Omental fat pad (tissue), 4 donors: ENCODE data around the gene CCDC34. TPM values are rescaled to one million over a fixed set of nuclear protein-coding genes. Genes with fewer than 3 reads are reported as not detected.

Experiments used
- ATAC-seq: fragments of 150-250 bp; one replicate; pipeline ENCODE4 v1.9.1; 2016; ENCODE audit warnings: mild to moderate bottlenecking, moderate library complexity; ENCODE audit not compliant: low FRiP score
- DNase-seq: peaks from one replicate; pipeline ENCODE4 v3.0.0-alpha.2; 2019; ENCODE audit warnings: low spot score
- total RNA-seq, 4 donors: library from RNA; depleted of rRNA; stranded (reverse); fragments of >200 nt; gene quantifications; one replicate each; pipeline ENCODE4 v1.1.0, GENCODE V29; 2016
- TF ChIP-seq, protein P1 (sequence below), 3 donors: fragments of 450-650 bp; IDR thresholded peaks; one replicate each; pipeline ENCODE4 v1.5.1; 2016 to 2017; ENCODE audit warnings: antibody characterized with exemption in 3 of 3, mild to moderate bottlenecking in 3 of 3, moderate library complexity in 2 of 3

The CCDC34 gene
- total RNA-seq, 4 donors from 2014 or later: 2.0 to 3.1 (median 2.4) TPM

DNA sequence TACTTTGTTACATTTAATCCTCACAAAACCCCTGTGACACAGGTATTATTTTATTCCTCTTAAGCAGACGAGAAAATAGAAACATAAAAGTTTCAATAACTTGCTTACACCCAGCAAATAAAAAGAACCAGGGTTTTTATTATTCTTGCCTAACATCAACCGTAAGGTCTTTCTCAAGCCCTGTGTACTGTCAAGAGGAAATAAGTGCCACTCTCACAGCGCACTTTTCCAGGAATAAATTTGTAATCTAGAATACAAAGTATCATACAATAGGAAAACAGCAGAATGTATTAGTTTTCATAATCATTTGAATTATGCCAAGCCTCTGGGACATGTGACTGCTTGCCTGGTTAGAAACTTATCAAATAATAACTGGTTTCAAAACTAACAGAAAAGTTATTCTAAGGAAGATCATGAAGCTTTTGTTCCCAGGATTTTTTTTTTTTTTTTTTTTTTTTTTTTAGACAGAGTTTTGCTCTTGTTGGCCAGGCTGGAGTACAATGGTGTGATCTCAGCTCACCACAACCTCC, 7.4 kb downstream of the CCDC34 start:
- ATAC-seq (no peak), DNase-seq (no peak)
- TF ChIP-seq, protein P1, sequence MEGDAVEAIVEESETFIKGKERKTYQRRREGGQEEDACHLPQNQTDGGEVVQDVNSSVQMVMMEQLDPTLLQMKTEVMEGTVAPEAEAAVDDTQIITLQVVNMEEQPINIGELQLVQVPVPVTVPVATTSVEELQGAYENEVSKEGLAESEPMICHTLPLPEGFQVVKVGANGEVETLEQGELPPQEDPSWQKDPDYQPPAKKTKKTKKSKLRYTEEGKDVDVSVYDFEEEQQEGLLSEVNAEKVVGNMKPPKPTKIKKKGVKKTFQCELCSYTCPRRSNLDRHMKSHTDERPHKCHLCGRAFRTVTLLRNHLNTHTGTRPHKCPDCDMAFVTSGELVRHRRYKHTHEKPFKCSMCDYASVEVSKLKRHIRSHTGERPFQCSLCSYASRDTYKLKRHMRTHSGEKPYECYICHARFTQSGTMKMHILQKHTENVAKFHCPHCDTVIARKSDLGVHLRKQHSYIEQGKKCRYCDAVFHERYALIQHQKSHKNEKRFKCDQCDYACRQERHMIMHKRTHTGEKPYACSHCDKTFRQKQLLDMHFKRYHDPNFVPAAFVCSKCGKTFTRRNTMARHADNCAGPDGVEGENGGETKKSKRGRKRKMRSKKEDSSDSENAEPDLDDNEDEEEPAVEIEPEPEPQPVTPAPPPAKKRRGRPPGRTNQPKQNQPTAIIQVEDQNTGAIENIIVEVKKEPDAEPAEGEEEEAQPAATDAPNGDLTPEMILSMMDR (IDR thresholded peaks at IDR 0.05): no peak

DNA sequence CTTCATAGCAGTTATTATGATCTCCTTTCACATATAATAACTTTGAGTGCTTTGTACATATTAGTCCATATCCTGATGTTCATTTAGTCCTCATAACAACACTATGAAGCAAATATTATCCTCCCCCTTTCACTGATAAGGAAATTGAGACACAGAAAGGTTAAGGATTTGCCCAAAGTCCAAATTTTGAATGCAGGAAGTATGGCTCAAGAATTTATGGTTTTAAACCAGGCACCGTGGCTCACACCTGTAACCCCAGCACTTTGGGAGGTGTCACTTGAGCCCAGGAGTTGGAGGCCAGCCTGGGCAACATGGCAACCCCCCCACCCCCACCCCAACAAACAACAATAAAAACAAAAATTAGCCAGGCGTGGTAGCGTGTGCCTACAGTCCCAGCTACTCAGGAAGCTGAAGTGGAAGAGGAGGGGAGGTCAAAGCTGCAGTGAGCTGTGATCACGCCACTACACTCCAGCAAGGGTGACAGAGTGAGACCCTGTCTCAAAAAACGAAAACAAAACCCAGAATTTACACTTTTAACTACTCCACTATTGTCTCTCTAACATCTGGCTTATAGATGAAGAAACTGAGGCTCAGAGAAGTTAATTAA, 8.6 kb downstream of the CCDC34 start:
- ATAC-seq: no peak
- DNase-seq: no peak
- TF ChIP-seq, protein P1 (IDR thresholded peaks at IDR 0.05): no peak

DNA sequence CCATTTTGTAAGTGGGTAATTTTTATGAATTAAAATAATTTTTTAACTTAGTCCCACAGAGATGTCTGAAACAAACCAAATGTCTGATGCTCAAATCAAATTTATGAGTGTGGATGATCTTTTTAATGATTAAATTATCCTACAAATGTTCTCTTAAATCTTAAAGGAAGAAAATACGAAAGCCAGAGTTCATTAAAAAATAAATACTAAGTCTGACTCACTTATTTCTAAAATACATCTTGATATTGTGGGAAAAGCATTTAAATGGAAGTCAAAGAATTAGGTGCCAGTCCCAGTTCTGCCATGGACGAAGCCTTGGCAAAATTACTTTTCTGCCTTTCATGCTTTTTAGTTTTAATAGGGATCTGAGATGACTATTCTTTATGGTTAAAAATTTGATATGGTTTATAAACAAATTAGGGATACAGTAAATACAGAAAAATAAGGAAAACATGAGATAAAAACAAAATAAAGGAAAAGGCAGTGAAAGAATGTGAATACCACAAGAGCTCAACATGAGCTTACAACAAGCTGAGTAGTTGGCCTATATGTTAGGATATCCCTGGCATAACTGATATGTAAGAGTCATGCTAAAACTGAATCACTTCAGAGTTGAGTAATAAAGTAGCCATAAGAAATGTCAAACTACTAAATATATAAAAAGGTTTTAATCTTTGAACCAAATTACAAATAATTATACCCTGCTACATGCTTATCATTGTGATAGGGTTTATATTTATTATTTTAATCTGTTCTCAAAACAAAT, 9.2 kb downstream of the CCDC34 start:
- ATAC-seq: peak; percentile 68
- TF ChIP-seq, protein P1 (IDR thresholded peaks at IDR 0.05): no peak
- DNase-seq: no peak

DNA sequence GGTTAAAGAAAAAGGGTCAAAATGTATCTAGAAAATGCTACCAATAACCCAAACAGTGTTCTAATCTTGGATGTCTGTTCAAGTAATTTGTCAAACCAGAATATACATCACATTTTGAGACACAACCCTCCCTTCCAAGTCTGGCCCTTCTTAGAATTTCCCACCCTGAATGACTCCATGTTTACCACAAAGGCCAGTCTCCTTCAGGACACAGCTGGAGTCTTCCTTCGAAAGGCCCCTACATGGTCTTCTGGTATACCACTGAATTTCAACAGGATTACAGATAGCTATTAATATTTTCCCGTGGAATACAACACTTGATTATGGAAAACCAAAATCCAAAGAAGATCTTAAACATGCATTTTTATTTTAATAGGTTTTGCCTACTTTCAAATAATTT, 10.2 kb downstream of the CCDC34 start:
- no peak for ATAC-seq
- TF ChIP-seq, protein P1 (IDR thresholded peaks at IDR 0.05): no peak
- DNase-seq: no peak

DNA sequence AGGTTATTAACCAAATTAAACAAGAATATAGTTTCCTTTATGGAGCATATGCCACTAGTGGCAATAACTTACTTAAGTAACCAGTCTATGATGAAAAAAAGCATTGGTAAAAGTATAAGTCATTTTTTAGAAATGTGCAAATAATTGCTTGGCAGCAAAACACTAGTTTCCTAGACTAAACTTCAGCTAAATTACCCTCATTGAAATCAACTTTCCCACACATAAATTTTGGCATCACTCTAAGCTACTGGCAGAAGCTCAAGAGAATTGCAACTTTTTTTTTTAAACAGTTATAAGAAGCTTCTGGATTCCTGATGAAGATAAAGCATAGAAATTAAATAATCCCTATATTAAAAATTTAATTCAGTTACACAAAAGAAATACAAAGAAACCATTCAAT, 12.5 kb downstream of the CCDC34 start:
- ATAC-seq (no peak), DNase-seq (no peak)
- TF ChIP-seq, protein P1 (IDR thresholded peaks at IDR 0.05): no peak

DNA sequence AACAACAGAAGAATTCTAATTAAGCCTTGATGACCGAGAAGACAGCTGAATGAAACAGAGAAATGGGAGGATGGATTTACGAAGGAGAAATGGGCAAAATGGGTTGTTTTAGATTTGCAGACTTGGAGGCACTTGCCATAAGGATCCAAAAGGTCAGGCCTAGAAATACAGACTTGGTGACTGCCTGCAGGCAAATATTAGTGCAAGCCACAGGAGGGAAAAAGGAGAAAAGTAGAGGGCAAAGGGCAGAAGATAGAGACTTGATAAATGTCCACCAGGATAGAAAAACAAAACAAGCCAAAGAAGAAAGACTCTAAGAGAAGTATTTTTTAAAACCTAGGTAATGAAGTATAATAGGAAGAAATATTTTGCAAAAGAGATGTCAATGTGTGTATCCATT, 13.1 kb downstream of the CCDC34 start:
- ATAC-seq: no peak
- TF ChIP-seq, protein P1 (IDR thresholded peaks at IDR 0.05): no peak

More for the DNA sequence above, 13.1 kb downstream of the CCDC34 start:
- no peak for DNase-seq
